Calu3 (cell line): ENCODE data around the gene IL17B. TPM values are rescaled to one million over a fixed set of nuclear protein-coding genes. Genes with fewer than 3 reads are reported as not detected.
A peak's percentile ranks its signal among the peaks of the same experiment; 100 is the strongest.
"Not testable (repeated sequence)": the region's sequence is repeated elsewhere in the genome, so short reads cannot be mapped to it uniquely, and the experiment has no call there.

Experiments used
- BruUV-seq: library from RNA; stranded (reverse); fragments of 400-500 nt; replicated peaks from 2 replicates; lab custom pipeline; 2021; lab: Mats Ljungman, UMichigan
- CTCF ChIA-PET: fragments of 300-600 bp; sonication (Branson Sonifier 250); formaldehyde crosslinking; loops from one replicate; lab custom pipeline; 2022; ENCODE audit warnings: antibody characterized with exemption; lab: Charles Lee
- DNase-seq: peaks from one replicate; pipeline ENCODE4 v3.0.0; 2022
- H3K27ac Mint-ChIP-seq: one replicate; pipeline ENCODE4 v1.8.0; 2022; ENCODE audit warnings: mixed read lengths; ENCODE audit not compliant: unreplicated experiment
- H3K27me3 Mint-ChIP-seq: one replicate; pipeline ENCODE4 v1.8.0; 2022; ENCODE audit warnings: mixed read lengths; ENCODE audit not compliant: unreplicated experiment
- H3K36me3 Mint-ChIP-seq: one replicate; pipeline ENCODE4 v1.8.0; 2022; ENCODE audit warnings: mild to moderate bottlenecking, moderate library complexity, mixed read lengths; ENCODE audit not compliant: insufficient read depth, unreplicated experiment
- H3K4me1 Mint-ChIP-seq: one replicate; pipeline ENCODE4 v1.8.0; 2022; ENCODE audit warnings: mild to moderate bottlenecking, low read depth, mixed read lengths; ENCODE audit not compliant: unreplicated experiment
- H3K4me3 Mint-ChIP-seq: one replicate; pipeline ENCODE4 v1.8.0; 2022; ENCODE audit warnings: mild to moderate bottlenecking, low read depth, moderate library complexity, mixed read lengths; ENCODE audit not compliant: unreplicated experiment
- H3K9me3 Mint-ChIP-seq: one replicate; pipeline ENCODE4 v1.8.0; 2022; ENCODE audit warnings: low read depth, mixed read lengths; ENCODE audit not compliant: unreplicated experiment
- CTCF ChIP-seq: fragments of 200-600 bp; IDR thresholded peaks from one replicate; pipeline ENCODE4 v1.8.0; 2022; ENCODE audit warnings: antibody characterized with exemption; ENCODE audit not compliant: unreplicated experiment
- intact Hi-C: fragments of 100-400 bp; cut with micrococcal nuclease; formaldehyde crosslinking; loops from one replicate; pipeline ENCODE4 v1.10.0; 2022; ENCODE audit not compliant: unreplicated experiment
- total RNA-seq: library from RNA; stranded (reverse); gene quantifications from 2 replicates; pipeline ENCODE4 v1.2.3, GENCODE V29; 2022

The IL17B gene
- total RNA-seq, 1 experiment from 2014 or later, result not detected

GRCh38 chr5:149399775-149400174 lies 20.7 kb upstream of the IL17B start:
- CTCF ChIA-PET, result no interaction called here
- no peak for DNase-seq
- no peak overlapping the region for H3K27ac Mint-ChIP-seq
- H3K36me3 Mint-ChIP-seq, result no peaks in the 10 kb centered on the region
- no peak for TF ChIP-seq CTCF
- no peaks in the 10 kb centered on the region for H3K9me3 Mint-ChIP-seq
- H3K27me3 Mint-ChIP-seq, result no peaks in the 10 kb centered on the region
- no TSS peak for BruUV-seq
- intact Hi-C loops, result no loop called here
- H3K4me3 Mint-ChIP-seq, result no peak overlapping the region
- peaks cover 10% of the 10 kb centered on the region for H3K4me1 Mint-ChIP-seq

GRCh38 chr5:149398747-149399266 lies 19.7 kb upstream of the IL17B start:
- H3K36me3 Mint-ChIP-seq, BruUV-seq, H3K27me3 Mint-ChIP-seq, H3K9me3 Mint-ChIP-seq, CTCF ChIA-PET, intact Hi-C loops, H3K4me3 Mint-ChIP-seq, DNase-seq, H3K4me1 Mint-ChIP-seq, H3K27ac Mint-ChIP-seq: not testable (repeated sequence)

GRCh38 chr5:149397530-149397929 lies 18.4 kb upstream of the IL17B start:
- intact Hi-C loops, result no loop called here
- Mint-ChIP-seq H3K36me3 (no peaks in the 10 kb centered on the region), H3K9me3 (no peaks in the 10 kb centered on the region), H3K27me3 (no peaks in the 10 kb centered on the region), H3K27ac (no peak overlapping the region), H3K4me3 (no peak overlapping the region), H3K4me1 (no peaks in the 10 kb centered on the region)
- DNase-seq, result no peak
- no peak for TF ChIP-seq CTCF
- CTCF ChIA-PET, result no interaction called here
- no TSS peak for BruUV-seq

- H3K4me3 Mint-ChIP-seq, H3K27me3 Mint-ChIP-seq, DNase-seq, H3K36me3 Mint-ChIP-seq, H3K27ac Mint-ChIP-seq, BruUV-seq, CTCF ChIA-PET, intact Hi-C loops, H3K9me3 Mint-ChIP-seq, H3K4me1 Mint-ChIP-seq: not testable (repeated sequence)
Measured at GRCh38 chr5:149394996-149395395, 15.9 kb upstream of the IL17B start.

GRCh38 chr5:149392718-149393117 lies 13.6 kb upstream of the IL17B start:
- DNase-seq, result peak; percentile 14
- no TSS peak for BruUV-seq
- H3K4me1 Mint-ChIP-seq, result no peaks in the 10 kb centered on the region

More at GRCh38 chr5:149392718-149393117, 13.6 kb upstream of the IL17B start:
- no peaks in the 10 kb centered on the region for H3K36me3 Mint-ChIP-seq
- H3K27me3 Mint-ChIP-seq, result no peaks in the 10 kb centered on the region
- no peak overlapping the region for H3K4me3 Mint-ChIP-seq
- peaks cover 2% of the 10 kb centered on the region for H3K9me3 Mint-ChIP-seq
- no peak for TF ChIP-seq CTCF
- no peak overlapping the region for H3K27ac Mint-ChIP-seq
- CTCF ChIA-PET, result interaction anchor here (0.6 kb wide), 1 partner anchor 35 kb away, joined by 4 read pairs; the partner anchor contains the start of gene PCYOX1L
- intact Hi-C loops, result no loop called here
